Natural killer cell (primary cell): ENCODE results near the gene TCP11. TPM values are rescaled to one million over a fixed set of nuclear protein-coding genes. Genes with fewer than 3 reads are reported as not detected.

Experiments used
- ATAC-seq, 3 donors: fragments of 150-1000 bp in 2 of 3; fragments of 200-7000 bp in 1 of 3; cut with Tn5 transposase; 1 replicate in 1 of 3; 2 replicates in 2 of 3; pipeline ENCODE4 v1.10.0; 2021; ENCODE audit warnings: mild to moderate bottlenecking in 2 of 3, moderate library complexity in 2 of 3
- DNase-seq, 2 donors: peaks; one replicate each; pipeline versions ENCODE4 v3.0.0 to v3.0.0-alpha.2; 2013 to 2021; ENCODE audit warnings: mixed read lengths in 1 of 2
- H3K27ac ChIP-seq: one replicate; pipeline ENCODE4 v1.5.1; 2013; ENCODE audit warnings: mild to moderate bottlenecking, low read length
- H3K27me3 ChIP-seq: one replicate; pipeline ENCODE4 v1.6.1; 2013; ENCODE audit warnings: low read length; ENCODE audit not compliant: control insufficient read depth, insufficient read depth
- H3K36me3 ChIP-seq: one replicate; pipeline ENCODE4 v1.6.1; 2013; ENCODE audit warnings: low read length; ENCODE audit not compliant: control insufficient read depth, insufficient read depth
- H3K4me1 ChIP-seq: one replicate; pipeline ENCODE4 v1.6.1; 2013; ENCODE audit warnings: low read length; ENCODE audit not compliant: control insufficient read depth, insufficient read depth
- H3K4me3 ChIP-seq: one replicate; pipeline ENCODE4 v1.5.1; 2013; ENCODE audit warnings: low read length
- H3K9me3 ChIP-seq: one replicate; pipeline ENCODE4 v1.6.1; 2013; ENCODE audit warnings: low read length; ENCODE audit not compliant: control insufficient read depth, insufficient read depth
- H3K27ac Mint-ChIP-seq, 2 donors: one replicate each; pipeline ENCODE4 v1.8.0; 2022; ENCODE audit warnings: mild to moderate bottlenecking in 2 of 2, mixed read lengths in 2 of 2, moderate library complexity in 1 of 2
- H3K27me3 Mint-ChIP-seq, 2 donors: one replicate each; pipeline ENCODE4 v1.8.0; 2022; ENCODE audit warnings: low read depth in 2 of 2, mixed read lengths in 2 of 2
- H3K36me3 Mint-ChIP-seq: one replicate; pipeline ENCODE4 v1.8.0; 2022; ENCODE audit warnings: mixed read lengths
- H3K4me1 Mint-ChIP-seq, 2 donors: one replicate each; pipeline ENCODE4 v1.8.0; 2022; ENCODE audit warnings: mixed read lengths in 2 of 2
- H3K4me3 Mint-ChIP-seq: one replicate; pipeline ENCODE4 v1.8.0; 2022; ENCODE audit warnings: mild to moderate bottlenecking, moderate library complexity, mixed read lengths
- H3K9me3 Mint-ChIP-seq, 2 donors: one replicate each; pipeline ENCODE4 v1.8.0; 2022; ENCODE audit warnings: mixed read lengths in 2 of 2
- WGBS: methylation state at CpG from one replicate; pipeline ENCODE4 v1.1.7; 2013; ENCODE audit warnings: missing lambda C conversion rate; ENCODE audit not compliant: insufficient coverage; 5-methylcytosine and 5-hydroxymethylcytosine counted together
- intact Hi-C: fragments of 100-400 bp; cut with micrococcal nuclease; formaldehyde crosslinking; loops from one replicate; pipeline ENCODE4 v1.14.2; 2022
- total RNA-seq, 4 donors: library from RNA; stranded (reverse); fragments of 120-200 nt in 1 of 4; gene quantifications; one replicate each; pipeline versions ENCODE4 v1.2.3 to v1.2.4, GENCODE V29; 2013 to 2022
- TF ChIP-seq, protein P1 (sequence below): fragments of 200-600 bp; IDR thresholded peaks from one replicate; pipeline ENCODE4 v1.8.0; 2022; ENCODE audit warnings: antibody characterized with exemption

TCP11 gene
- total RNA-seq, 3 donors from 2014 or later (not counting 1 experiment from before 2014, with no cell fraction given): not detected

GRCh38 chr6:35166520-35166919, 25.4 kb upstream of the TCP11 start:
- Histone ChIP-seq H3K9me3 (no peaks in the 10 kb centered on the region), H3K36me3 (no peaks in the 10 kb centered on the region), H3K27ac (no peak overlapping the region), H3K27me3 (no peaks in the 10 kb centered on the region), H3K4me3 (no peak overlapping the region), H3K4me1 (no peaks in the 10 kb centered on the region)
- 76% methylated on average over 5 of the region's 5 CpGs for WGBS
- Mint-ChIP-seq H3K27ac (no peak overlapping the region), H3K4me3 (no peak overlapping the region), H3K4me1 (peaks cover 5 to 13% of the 10 kb centered on the region in 2 donors), H3K36me3 (no peaks in the 10 kb centered on the region), H3K9me3 (peaks cover 3 to 5% of the 10 kb centered on the region in 2 donors), H3K27me3 (peaks cover 2 to 27% of the 10 kb centered on the region in 2 donors)
- intact Hi-C loops: no loop called here
- DNase-seq (no peak), ATAC-seq (no peak)
- TF ChIP-seq, protein P1, sequence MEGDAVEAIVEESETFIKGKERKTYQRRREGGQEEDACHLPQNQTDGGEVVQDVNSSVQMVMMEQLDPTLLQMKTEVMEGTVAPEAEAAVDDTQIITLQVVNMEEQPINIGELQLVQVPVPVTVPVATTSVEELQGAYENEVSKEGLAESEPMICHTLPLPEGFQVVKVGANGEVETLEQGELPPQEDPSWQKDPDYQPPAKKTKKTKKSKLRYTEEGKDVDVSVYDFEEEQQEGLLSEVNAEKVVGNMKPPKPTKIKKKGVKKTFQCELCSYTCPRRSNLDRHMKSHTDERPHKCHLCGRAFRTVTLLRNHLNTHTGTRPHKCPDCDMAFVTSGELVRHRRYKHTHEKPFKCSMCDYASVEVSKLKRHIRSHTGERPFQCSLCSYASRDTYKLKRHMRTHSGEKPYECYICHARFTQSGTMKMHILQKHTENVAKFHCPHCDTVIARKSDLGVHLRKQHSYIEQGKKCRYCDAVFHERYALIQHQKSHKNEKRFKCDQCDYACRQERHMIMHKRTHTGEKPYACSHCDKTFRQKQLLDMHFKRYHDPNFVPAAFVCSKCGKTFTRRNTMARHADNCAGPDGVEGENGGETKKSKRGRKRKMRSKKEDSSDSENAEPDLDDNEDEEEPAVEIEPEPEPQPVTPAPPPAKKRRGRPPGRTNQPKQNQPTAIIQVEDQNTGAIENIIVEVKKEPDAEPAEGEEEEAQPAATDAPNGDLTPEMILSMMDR: no peak

GRCh38 chr6:35166116-35166515, 25.0 kb upstream of the TCP11 start:
- ATAC-seq (no peak), DNase-seq (no peak)
- H3K27ac ChIP-seq: no peak overlapping the region
- intact Hi-C loops: no loop called here
- 100% methylated on average over 1 of the region's 2 CpGs for WGBS
- H3K27me3 ChIP-seq: no peaks in the 10 kb centered on the region
- no peaks in the 10 kb centered on the region for H3K4me1 ChIP-seq
- Mint-ChIP-seq H3K4me1 (peaks cover 5 to 13% of the 10 kb centered on the region in 2 donors), H3K27ac (no peak overlapping the region), H3K9me3 (peaks cover 3 to 5% of the 10 kb centered on the region in 2 donors), H3K27me3 (peaks cover 2 to 30% of the 10 kb centered on the region in 2 donors), H3K4me3 (no peak overlapping the region), H3K36me3 (no peaks in the 10 kb centered on the region)
- no peak overlapping the region for H3K4me3 ChIP-seq
- H3K9me3 ChIP-seq: no peaks in the 10 kb centered on the region
- TF ChIP-seq, protein P1: no peak
- no peaks in the 10 kb centered on the region for H3K36me3 ChIP-seq

DNA sequence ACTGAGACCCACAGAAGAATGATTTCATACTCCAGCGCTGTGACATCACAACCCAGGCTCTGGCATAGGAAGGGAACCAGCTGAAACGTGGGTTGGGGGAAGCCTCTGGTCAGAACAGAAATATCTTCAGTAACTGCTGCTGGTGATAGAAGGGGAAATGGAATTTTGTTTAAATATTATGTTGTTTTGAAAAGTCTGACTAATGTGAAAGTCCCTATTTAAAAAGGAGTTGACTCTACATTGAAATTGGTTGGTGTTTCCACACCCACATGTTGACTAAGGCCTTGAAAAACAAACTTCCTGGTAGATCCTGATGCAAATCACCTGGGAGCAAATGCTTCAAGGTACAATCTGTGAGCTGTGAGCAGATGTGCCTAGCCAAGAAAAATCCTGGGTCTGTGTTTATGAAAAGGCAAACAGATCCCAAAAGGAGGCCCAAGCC, 24.5 kb upstream of the TCP11 start:
- intact Hi-C loops: no loop called here
- peaks cover 3 to 5% of the 10 kb centered on the region in 2 donors for H3K9me3 Mint-ChIP-seq
- Histone ChIP-seq H3K27ac (no peak overlapping the region), H3K27me3 (no peaks in the 10 kb centered on the region), H3K36me3 (no peaks in the 10 kb centered on the region), H3K9me3 (no peaks in the 10 kb centered on the region), H3K4me1 (no peaks in the 10 kb centered on the region), H3K4me3 (no peak overlapping the region)
- H3K4me1 Mint-ChIP-seq: peaks cover 5 to 10% of the 10 kb centered on the region in 2 donors
- no peak overlapping the region for H3K27ac Mint-ChIP-seq
- no peak overlapping the region for H3K4me3 Mint-ChIP-seq
- ATAC-seq: no peak
- WGBS: 79% methylated on average over 2 of the region's 2 CpGs
- no peak for DNase-seq
- peaks cover 2 to 34% of the 10 kb centered on the region in 2 donors for H3K27me3 Mint-ChIP-seq
- TF ChIP-seq, protein P1: no peak
- H3K36me3 Mint-ChIP-seq: no peaks in the 10 kb centered on the region

GRCh38 chr6:35164868-35165267, 23.7 kb upstream of the TCP11 start:
- no peak overlapping the region for H3K4me3 Mint-ChIP-seq
- no peaks in the 10 kb centered on the region for H3K36me3 ChIP-seq
- no peaks in the 10 kb centered on the region for H3K36me3 Mint-ChIP-seq
- DNase-seq (no peak), ATAC-seq (no peak)
- H3K4me3 ChIP-seq: no peak overlapping the region
- intact Hi-C loops: no loop called here
- 88% methylated on average over 4 of the region's 4 CpGs for WGBS
- H3K9me3 Mint-ChIP-seq: peaks cover 3 to 5% of the 10 kb centered on the region in 2 donors
- no peaks in the 10 kb centered on the region for H3K4me1 ChIP-seq
- no peak overlapping the region for H3K27ac ChIP-seq
- no peak overlapping the region for H3K27ac Mint-ChIP-seq
- TF ChIP-seq, protein P1: no peak
- peaks cover 5 to 8% of the 10 kb centered on the region in 2 donors for H3K4me1 Mint-ChIP-seq
- no peaks in the 10 kb centered on the region for H3K9me3 ChIP-seq
- H3K27me3 ChIP-seq: no peaks in the 10 kb centered on the region
- peaks cover 3 to 38% of the 10 kb centered on the region in 2 donors for H3K27me3 Mint-ChIP-seq
